K562 (cell line): Measurements from ENCODE around the gene ZNF487. TPM values are rescaled to one million over a fixed set of nuclear protein-coding genes. Genes with fewer than 3 reads are reported as not detected.
A peak's percentile ranks its signal among the peaks of the same experiment; 100 is the strongest.

Source experiments
- ATF1 ChIP-seq, 2 experiments: fragments of 450-650 bp in 1 of 2; IDR thresholded peaks; 2 replicates each; pipeline ENCODE4 v1.6.1; 2016; ENCODE audit warnings: missing compliant biosample characterization in 1 of 2, missing genetic modification characterization in 1 of 2
- BHLHE40 ChIP-seq: IDR thresholded peaks from 2 replicates; pipeline ENCODE4 v1.6.1; 2011; ENCODE audit warnings: low read length, improper control_type of control experiment
- BRD4 ChIP-seq: fragments of 200-600 bp; sonication (generic); IDR thresholded peaks from 2 replicates; pipeline ENCODE4 v1.6.1; 2017; ENCODE audit warnings: inconsistent platforms
- CBX5 ChIP-seq: IDR thresholded peaks from 2 replicates; pipeline ENCODE4 v1.6.1; 2014; ENCODE audit warnings: low read depth, borderline replicate concordance
- GTF2A2 ChIP-seq: IDR thresholded peaks from 2 replicates; pipeline ENCODE4 v1.6.1; 2016; ENCODE audit warnings: mild to moderate bottlenecking, missing genetic modification characterization, missing compliant biosample characterization
- STAT5B ChIP-seq: fragments of 250-450 bp; sonication (Bioruptor Pico); IDR thresholded peaks from 2 replicates; pipeline ENCODE4 v1.8.0; 2021; ENCODE audit warnings: mild to moderate bottlenecking, inconsistent platforms
- TCF7L2 ChIP-seq: fragments of 150-350 bp; IDR thresholded peaks from 2 replicates; pipeline ENCODE4 v1.6.1; 2016; ENCODE audit warnings: low read depth, mild to moderate bottlenecking, low read length, moderate library complexity
- TCFL5 ChIP-seq: fragments of 250-450 bp; sonication (Bioruptor Pico); conservative IDR thresholded peaks from 2 replicates; pipeline ENCODE4 v1.6.1; 2021; ENCODE audit warnings: mild to moderate bottlenecking, moderate library complexity, matching md5 sums
- ZBTB17 ChIP-seq: fragments of 450-650 bp; formaldehyde crosslinking; IDR thresholded peaks from 2 replicates; pipeline ENCODE4 v1.4.0; 2020; ENCODE audit warnings: mild to moderate bottlenecking
- ZSCAN29 ChIP-seq: fragments of 450-650 bp; IDR thresholded peaks from 2 replicates; pipeline ENCODE4 v1.6.1; 2017
- polyA plus RNA-seq, 8 experiments: library from polyadenylated mRNA; depleted of rRNA in 4 of 8; stranded (reverse) in 5 of 8; unstranded in 3 of 8; fragments of >200 nt; fragmentation: Nextera tagmentation in 2 of 8; fragmentation: Illumina TruSeq in 1 of 8; extraction: Ambion mirVana in 2 of 8; extraction: Trizol in 1 of 8; gene quantifications; 2 replicates each; pipeline versions ENCODE4 v1.2.1 to v1.2.3, GENCODE V29; 2011 to 2014; ENCODE audit warnings: inconsistent platforms in 1 of 8, missing spikeins in 1 of 8
- total RNA-seq, 7 experiments: library from RNA; depleted of rRNA in 6 of 7; stranded (reverse); fragments of >200 nt in 6 of 7; fragmentation: Illumina TruSeq in 2 of 7; extraction: Trizol in 2 of 7; gene quantifications; 2 replicates each; pipeline versions ENCODE4 v1.2.1 to v1.2.3, GENCODE V29; 2011 to 2021; ENCODE audit warnings: low replicate concordance in 1 of 7
- TF ChIP-seq, protein P1 (sequence below): fragments of 200-600 bp; sonication (generic); IDR thresholded peaks from one replicate; pipeline ENCODE4 v1.6.1; 2012; ENCODE audit warnings: mild to moderate bottlenecking, low read depth, low read length, inconsistent platforms
- TF ChIP-seq, protein P2 (sequence below): fragments of 200-800 bp; sonication (Bioruptor generic); IDR thresholded peaks from 2 replicates; pipeline ENCODE4 v1.6.1; 2017; ENCODE audit warnings: missing genetic modification characterization, missing compliant biosample characterization

ZNF487 gene
- total and polyA plus RNA-seq, 9 of the 15 experiments (the other 6 are each of a cell fraction or from before 2014, with no cell fraction given), result 1.9 to 6.5 (median 4.2) TPM

- TF ChIP-seq, protein P1, sequence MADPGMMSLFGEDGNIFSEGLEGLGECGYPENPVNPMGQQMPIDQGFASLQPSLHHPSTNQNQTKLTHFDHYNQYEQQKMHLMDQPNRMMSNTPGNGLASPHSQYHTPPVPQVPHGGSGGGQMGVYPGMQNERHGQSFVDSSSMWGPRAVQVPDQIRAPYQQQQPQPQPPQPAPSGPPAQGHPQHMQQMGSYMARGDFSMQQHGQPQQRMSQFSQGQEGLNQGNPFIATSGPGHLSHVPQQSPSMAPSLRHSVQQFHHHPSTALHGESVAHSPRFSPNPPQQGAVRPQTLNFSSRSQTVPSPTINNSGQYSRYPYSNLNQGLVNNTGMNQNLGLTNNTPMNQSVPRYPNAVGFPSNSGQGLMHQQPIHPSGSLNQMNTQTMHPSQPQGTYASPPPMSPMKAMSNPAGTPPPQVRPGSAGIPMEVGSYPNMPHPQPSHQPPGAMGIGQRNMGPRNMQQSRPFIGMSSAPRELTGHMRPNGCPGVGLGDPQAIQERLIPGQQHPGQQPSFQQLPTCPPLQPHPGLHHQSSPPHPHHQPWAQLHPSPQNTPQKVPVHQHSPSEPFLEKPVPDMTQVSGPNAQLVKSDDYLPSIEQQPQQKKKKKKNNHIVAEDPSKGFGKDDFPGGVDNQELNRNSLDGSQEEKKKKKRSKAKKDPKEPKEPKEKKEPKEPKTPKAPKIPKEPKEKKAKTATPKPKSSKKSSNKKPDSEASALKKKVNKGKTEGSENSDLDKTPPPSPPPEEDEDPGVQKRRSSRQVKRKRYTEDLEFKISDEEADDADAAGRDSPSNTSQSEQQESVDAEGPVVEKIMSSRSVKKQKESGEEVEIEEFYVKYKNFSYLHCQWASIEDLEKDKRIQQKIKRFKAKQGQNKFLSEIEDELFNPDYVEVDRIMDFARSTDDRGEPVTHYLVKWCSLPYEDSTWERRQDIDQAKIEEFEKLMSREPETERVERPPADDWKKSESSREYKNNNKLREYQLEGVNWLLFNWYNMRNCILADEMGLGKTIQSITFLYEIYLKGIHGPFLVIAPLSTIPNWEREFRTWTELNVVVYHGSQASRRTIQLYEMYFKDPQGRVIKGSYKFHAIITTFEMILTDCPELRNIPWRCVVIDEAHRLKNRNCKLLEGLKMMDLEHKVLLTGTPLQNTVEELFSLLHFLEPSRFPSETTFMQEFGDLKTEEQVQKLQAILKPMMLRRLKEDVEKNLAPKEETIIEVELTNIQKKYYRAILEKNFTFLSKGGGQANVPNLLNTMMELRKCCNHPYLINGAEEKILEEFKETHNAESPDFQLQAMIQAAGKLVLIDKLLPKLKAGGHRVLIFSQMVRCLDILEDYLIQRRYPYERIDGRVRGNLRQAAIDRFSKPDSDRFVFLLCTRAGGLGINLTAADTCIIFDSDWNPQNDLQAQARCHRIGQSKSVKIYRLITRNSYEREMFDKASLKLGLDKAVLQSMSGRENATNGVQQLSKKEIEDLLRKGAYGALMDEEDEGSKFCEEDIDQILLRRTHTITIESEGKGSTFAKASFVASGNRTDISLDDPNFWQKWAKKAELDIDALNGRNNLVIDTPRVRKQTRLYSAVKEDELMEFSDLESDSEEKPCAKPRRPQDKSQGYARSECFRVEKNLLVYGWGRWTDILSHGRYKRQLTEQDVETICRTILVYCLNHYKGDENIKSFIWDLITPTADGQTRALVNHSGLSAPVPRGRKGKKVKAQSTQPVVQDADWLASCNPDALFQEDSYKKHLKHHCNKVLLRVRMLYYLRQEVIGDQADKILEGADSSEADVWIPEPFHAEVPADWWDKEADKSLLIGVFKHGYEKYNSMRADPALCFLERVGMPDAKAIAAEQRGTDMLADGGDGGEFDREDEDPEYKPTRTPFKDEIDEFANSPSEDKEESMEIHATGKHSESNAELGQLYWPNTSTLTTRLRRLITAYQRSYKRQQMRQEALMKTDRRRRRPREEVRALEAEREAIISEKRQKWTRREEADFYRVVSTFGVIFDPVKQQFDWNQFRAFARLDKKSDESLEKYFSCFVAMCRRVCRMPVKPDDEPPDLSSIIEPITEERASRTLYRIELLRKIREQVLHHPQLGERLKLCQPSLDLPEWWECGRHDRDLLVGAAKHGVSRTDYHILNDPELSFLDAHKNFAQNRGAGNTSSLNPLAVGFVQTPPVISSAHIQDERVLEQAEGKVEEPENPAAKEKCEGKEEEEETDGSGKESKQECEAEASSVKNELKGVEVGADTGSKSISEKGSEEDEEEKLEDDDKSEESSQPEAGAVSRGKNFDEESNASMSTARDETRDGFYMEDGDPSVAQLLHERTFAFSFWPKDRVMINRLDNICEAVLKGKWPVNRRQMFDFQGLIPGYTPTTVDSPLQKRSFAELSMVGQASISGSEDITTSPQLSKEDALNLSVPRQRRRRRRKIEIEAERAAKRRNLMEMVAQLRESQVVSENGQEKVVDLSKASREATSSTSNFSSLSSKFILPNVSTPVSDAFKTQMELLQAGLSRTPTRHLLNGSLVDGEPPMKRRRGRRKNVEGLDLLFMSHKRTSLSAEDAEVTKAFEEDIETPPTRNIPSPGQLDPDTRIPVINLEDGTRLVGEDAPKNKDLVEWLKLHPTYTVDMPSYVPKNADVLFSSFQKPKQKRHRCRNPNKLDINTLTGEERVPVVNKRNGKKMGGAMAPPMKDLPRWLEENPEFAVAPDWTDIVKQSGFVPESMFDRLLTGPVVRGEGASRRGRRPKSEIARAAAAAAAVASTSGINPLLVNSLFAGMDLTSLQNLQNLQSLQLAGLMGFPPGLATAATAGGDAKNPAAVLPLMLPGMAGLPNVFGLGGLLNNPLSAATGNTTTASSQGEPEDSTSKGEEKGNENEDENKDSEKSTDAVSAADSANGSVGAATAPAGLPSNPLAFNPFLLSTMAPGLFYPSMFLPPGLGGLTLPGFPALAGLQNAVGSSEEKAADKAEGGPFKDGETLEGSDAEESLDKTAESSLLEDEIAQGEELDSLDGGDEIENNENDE, result no peak
- TF ChIP-seq BRD4 (peak; percentile 48; the same call in 1 of the 2 replicates), STAT5B (CRISPR knock-in tag) (no peak), ZSCAN29 (peak; percentile 13; the same call in 1 of the 2 replicates), TCFL5 (no peak), ATF1 (CRISPR knock-in tag; IDR thresholded peaks at IDR 0.05) (no peak), ATF1 (tag; IDR thresholded peaks at IDR 0.05) (peak; percentile 31), GTF2A2 (0 out of 2 replicates have a peak, but pooled peaks have one; percentile 22), TCF7L2 (no peak), CBX5 (no peak), BHLHE40 (0 out of 2 replicates have a peak, but pooled peaks have one; percentile 5), ZBTB17 (CRISPR knock-in tag) (no peak; the same call in 1 of the 2 replicates)
- TF ChIP-seq, protein P2, sequence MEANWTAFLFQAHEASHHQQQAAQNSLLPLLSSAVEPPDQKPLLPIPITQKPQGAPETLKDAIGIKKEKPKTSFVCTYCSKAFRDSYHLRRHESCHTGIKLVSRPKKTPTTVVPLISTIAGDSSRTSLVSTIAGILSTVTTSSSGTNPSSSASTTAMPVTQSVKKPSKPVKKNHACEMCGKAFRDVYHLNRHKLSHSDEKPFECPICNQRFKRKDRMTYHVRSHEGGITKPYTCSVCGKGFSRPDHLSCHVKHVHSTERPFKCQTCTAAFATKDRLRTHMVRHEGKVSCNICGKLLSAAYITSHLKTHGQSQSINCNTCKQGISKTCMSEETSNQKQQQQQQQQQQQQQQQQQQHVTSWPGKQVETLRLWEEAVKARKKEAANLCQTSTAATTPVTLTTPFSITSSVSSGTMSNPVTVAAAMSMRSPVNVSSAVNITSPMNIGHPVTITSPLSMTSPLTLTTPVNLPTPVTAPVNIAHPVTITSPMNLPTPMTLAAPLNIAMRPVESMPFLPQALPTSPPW (CRISPR knock-in tag), result no peak
Measured at GRCh38 chr10:43396061-43396927, 40.6 kb upstream of the ZNF487 start (continued).
